Endothelial cell of umbilical vein (primary cell): ENCODE data around the gene DCAF4.

Source experiments
- CTCF ChIP-seq, 2 donors: IDR thresholded peaks; 1 replicate in 1 of 2; 2 replicates in 1 of 2; pipeline ENCODE4 v1.5.1; 2011; ENCODE audit warnings: low read length in 2 of 2, mild to moderate bottlenecking in 2 of 2, moderate library complexity in 2 of 2, control low read depth in 1 of 2, inconsistent platforms in 1 of 2, low read depth in 1 of 2; ENCODE audit not compliant: insufficient read depth in 1 of 2; ENCODE audit errors: extremely low read depth in 1 of 2
- EZH2 ChIP-seq: IDR thresholded peaks from 2 replicates; pipeline ENCODE4 v1.6.1; 2012; ENCODE audit warnings: borderline replicate concordance, low read depth, mild to moderate bottlenecking, moderate library complexity, low read length, inconsistent platforms; ENCODE audit not compliant: severe bottlenecking
- MAX ChIP-seq: IDR thresholded peaks from 2 replicates; pipeline ENCODE4 v1.6.1; 2011; ENCODE audit not compliant: insufficient read depth, insufficient read length
- POLR2AphosphoS5 ChIP-seq: IDR thresholded peaks from 2 replicates; pipeline ENCODE4 v1.6.1; 2012; ENCODE audit warnings: low read depth, mild to moderate bottlenecking, control low read depth, low read length, moderate library complexity; ENCODE audit not compliant: insufficient read depth

GRCh38 chr14:72986214-72986613 lies 60.0 kb downstream of the DCAF4 start:
- no peak for TF ChIP-seq CTCF (IDR thresholded peaks at IDR 0.05; ENCODE audit: extremely low read depth in 1 of 2, insufficient read depth in 1 of 2, low read depth in 1 of 2, low read length in 2 of 2)
- TF ChIP-seq MAX: no peak
- no peak for TF ChIP-seq EZH2
- no peak for TF ChIP-seq POLR2AphosphoS5
